ENCODE results near the gene GKN1.

The GKN1 gene

DNA sequence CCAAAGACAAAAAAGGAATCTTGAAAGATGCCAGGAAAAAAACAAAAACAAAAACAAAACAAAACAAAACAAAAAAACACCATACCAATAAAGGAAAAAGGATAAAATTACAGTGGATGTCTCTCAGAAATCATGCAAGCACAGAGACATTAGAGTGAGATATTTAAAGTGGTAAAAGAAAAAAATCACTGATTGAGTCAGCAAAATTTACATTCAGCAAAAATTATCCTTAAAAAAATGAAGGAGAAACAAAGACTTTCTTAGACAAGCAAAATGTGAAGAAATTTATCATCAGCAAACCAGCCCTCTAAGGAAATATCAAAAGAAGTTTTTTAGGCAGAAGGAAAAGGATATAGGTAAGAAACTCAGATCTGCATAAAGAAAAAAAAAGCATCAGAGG is 10.2 kb upstream of the GKN1 start:
- no peak for DNase-seq

DNA sequence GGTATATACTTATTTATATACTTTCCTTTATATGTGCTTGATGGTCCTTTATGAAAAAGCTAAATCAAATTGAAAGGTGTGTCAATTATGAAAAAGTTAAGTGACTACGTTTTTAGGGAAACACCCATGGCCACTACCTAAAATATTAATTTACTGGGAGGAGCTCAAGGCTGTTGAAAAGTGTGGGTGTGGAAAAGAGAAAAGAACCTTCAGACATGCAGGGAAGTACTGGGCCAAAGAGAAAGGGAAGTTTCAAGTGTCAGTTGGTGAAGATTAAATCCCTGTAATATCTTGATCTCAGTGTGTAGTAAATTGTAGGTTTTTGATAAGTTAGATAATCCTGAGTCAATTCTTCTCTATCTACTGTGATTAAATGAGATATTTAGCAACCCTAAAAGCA is 6.2 kb upstream of the GKN1 start:
- no peak for DNase-seq

DNA sequence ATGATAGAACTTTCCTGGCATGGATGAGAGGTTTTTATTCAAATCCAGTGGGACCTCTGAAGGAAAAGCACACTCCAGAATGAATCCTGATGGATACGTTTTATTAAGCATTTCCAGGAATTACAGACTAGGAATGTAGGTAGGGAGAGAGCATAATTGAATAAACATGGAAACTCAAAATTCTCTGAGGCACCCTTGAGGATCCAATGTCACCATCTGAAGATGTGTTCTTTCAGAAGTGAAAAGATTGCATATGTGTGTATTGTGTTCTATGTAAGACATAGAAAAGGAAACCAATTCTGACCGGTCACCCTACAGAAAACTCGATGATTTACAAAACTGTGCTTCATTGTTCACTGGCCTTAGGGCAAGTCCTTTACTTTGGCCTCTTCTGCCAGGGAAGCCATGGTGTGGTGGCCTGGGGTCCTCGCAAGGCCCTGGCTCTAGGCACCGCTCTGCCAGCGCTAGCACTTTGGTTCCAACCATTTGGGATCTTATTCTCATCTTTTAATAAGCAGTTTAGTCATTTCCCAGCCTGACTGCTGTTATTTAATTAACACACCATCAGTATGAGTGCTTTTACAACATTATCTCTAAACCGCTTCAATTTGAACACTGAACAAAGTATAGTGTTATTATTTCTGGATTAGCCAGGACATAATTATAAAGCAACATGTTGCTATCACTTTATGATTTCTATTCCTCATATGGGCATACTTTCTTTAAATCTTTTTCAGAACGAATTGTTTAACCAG is 4.5 kb upstream of the GKN1 start:
- DNase-seq: no peak

DNA sequence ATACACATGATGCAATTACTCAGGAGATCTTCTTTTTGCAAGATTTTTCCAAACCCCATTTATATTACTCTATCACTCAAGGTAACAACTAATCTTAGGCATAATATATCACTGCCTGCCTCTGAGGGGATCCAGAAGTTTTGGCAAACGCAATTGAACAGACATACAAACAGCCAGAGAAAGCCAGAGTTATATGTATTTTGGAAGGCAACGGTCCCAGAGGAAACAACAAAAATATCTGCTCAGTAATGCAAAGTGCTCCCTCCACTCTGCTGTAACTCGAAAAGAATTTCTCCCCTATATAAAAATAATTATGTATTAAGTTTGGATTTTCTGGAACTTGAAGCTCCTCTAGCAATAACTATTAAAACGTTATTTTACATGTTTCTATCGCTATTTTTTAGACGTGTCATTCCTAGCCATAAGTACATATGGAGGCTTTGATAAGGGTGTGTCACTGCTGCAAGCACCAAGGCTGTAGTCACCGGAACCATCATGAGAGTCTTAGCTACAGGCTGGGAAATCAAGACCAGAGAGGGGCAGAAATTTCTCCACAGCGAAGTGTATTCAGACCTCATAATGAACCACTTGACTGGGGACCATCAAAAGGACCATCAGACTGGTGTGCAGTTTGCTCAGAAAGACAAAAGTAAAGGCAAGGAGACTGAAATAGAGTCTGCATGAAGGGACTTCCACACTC is 3.7 kb upstream of the GKN1 start:
- no peak for DNase-seq

DNA sequence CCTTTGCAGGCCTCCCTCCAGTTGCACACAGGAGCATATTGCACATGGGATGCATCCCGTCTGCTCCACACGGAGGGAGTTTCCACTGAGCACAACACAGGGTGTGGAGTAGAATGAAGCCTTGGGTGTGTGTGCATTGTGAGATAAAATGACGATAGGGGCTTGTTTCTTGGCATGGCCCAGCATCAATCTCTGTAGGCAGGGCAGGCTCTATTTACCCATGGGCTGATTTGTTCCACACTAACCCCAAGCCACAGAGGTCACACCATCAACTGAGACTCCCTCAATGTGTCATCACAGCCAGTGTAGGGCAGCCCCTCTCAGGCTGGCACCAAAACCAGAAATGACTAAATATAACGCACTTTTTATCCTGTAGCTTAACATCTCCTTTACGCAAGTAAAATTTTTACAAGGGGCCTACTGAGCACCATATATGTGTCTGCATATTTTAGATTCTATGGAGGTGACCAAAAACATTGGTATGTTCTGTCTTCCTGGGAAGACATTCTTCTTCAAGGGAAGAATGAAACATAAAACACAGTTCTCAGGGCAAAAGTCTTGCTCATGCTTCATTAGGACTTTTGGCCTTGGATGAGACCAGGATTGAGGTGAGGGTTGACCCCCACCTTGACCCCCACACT is 2.7 kb upstream of the GKN1 start:
- DNase-seq: no peak

DNA sequence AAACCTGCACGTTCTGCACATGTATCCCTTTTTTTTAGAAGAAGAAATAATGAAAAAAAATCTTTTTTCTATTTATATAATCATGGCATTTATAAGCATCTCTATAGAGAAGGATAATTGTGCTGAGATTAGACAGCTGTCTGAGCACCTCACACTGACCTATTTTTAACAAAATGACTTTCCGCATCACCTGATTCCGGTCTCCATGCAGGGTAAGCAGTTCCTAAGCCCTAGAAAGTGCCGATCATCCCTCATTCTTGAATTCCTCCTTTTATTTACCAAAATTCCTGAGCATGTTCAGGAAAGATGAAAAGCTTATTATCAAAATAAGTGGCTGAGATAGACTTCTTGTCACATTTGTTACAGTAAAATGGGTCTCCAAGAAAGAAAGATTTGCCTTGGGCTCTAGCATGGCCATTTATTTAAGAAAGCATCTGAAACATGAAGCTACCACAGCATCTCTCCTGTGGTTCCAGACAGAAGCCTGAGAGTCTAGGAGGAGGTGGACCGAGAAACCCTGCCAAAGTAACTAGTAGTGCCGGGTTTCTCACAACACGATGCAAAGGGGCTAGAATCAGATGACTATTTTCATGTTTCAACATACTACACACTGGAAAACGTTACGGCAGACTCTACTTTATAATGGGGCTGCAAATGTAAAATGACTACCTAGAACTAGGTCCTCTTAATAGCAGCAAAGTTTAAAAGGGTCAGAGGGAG is 670 bp downstream of the GKN1 start:
- DNase-seq: no peak

DNA sequence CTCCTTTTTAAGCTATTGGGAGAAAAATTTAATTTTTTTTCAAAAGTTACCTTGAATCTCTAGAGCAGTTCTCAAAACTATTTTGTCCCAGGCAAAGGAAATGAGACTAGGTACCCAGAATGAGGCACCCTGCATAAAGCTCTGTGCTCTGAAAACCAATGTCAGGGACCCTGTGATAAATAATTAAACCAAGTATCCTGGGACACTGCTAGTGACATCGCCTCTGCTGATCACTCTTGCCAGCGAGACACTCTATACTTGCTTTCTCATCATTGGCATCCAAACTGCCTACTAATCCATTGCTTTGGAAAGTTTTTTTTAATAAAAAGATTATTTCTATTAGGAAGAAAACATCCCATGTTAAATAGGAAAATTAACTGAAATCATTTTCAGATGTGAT is 1.4 kb downstream of the GKN1 start:
- DNase-seq: no peak

DNA sequence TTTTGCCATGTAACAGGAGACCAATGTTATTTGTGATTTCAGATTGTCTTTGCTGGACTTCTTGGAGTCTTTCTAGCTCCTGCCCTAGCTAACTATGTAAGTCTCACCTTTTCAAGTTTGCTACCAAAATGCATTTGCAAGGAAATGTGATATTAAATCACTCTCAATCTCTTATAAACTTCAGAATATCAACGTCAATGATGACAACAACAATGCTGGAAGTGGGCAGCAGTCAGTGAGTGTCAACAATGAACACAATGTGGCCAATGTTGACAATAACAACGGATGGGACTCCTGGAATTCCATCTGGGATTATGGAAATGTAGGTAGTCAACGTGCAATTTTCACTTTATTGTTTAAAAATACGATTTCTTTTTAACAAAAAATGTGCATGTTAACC is 3.0 kb downstream of the GKN1 start:
- DNase-seq: no peak

DNA sequence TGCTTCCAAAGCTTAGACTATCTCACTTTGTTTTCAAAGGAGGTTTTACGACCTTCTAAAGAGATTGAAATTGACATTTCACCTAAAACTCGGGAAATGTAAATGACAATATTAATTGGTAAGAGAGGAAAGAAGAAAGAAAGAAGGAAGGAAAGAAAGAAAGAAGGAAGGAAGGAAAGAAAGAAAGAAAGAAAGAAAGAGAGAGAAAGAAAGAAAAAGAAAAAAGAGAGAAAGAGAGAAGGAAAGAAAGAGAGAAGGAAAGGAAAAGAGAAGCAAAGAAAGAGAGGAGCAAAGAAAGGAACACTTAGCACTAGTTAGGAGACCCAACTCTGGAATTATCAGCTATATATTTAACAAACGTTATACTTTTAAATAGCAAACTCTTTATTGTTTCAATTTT is 3.7 kb downstream of the GKN1 start:
- DNase-seq: no peak

DNA sequence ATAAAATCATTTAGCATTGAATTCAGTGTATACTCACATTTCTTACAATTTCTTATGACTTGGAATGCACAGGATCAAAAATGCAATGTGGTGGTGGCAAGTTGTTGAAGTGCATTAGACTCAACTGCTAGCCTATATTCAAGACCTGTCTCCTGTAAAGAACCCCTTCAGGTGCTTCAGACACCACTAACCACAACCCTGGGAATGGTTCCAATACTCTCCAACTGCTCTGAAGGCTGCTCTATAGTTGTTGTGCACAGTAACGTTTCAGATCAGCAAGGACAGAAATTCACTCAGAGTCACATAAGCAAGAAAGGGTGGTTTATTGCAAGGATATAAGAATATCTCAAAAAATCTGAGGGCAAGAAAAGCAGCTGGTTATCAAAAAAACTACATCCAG is 6.5 kb downstream of the GKN1 start:
- DNase-seq: no peak

DNA sequence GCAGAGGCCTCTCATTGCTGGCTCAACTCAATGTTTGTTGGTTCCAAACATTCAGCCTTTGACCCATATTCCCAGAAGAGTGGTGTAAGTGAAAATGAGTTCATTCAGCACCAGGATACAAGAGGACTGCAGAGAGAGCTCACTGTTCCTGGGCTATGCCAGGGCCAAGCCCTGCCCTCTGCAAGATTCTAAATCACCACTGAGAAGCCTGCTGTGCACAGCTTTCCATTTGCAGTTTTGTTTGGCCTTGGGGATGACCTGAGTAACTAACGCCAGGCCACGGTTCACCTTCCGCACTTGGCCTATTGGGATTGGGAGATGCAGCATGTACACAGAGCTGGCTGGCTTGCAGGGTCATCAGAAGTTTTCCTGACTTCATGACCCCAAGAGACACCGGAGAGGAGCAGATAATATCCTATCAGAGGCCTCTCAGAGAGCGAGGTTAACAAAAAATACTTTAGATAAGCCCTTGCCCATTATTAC is 12.6 kb downstream of the GKN1 start:
- DNase-seq: no peak

DNA sequence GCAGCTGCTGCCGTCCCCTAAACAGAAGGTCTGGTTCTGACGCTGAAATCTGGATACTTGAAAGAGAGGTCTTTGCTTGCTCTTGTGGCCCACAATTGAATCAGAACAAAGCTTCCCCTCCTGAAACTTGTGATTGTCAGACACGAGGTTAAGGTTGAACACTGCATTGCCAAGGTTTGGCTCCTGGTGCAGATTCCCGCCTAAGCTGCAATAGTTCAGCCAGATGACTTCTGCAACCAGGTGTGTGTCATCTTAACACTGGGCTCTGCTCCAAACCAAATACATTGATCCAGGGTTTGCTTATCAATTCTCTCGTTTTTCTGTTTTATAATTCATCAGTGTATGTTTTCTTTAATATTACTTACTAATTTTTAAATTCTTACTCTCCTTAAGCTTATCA is 14.6 kb downstream of the GKN1 start:
- DNase-seq: no peak

DNA sequence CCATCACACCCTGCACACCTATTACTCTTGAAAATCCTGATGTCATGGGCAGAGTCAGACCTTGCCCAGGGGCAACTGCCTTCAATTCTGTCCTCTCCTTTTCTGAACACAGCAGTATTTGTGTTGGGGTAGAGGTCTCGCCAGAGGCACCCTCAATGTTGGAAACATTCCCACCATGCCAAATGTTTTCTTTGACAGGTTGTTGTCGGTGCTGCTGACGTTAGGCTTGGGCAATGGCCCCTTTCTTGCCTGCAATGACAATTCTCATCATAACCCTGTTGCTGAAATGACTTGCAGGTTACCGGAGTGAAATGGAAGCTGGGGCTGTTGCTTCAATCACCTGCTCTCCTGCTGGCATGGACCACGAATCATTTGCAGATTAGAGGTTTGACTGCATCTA is 17.9 kb downstream of the GKN1 start:
- no peak for DNase-seq

DNA sequence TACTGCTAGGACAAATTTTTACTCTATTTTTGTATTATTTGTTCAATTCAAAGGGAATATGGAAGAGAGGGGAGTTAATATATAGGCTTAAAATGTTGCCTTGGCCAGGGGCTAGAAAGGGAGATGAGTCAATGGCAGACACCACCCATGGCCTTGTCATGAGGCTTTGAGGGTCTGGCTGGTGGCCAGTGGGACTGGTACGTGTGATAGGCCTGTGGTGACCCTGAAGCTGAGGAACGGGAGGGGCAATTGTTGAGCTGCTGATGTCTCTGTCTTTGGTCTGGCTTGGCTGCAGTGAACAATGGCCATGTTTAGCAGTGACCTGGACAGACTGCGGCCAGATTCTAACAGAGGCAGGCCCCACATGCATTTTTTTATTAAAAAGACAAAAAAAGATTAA is 18.5 kb downstream of the GKN1 start:
- no peak for DNase-seq

DNA sequence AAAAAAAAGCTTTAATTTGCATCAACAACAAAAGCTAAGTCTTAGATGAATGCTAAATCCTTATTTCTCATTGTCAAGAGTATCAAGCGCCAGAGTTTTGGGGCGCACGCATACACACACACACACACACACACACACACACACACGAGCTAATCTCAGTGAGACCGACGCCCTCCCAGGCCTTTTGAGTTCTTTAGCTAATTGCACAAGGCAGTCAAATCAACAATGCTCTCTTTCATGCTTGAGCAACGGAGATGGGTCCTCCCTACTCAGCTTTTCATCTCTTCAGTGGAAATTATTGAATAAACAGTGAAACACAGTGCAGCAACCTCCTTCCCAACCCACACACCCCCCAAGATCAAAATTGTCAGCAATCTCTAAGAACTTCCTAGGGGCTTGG is 19.2 kb downstream of the GKN1 start:
- no peak for DNase-seq

DNA sequence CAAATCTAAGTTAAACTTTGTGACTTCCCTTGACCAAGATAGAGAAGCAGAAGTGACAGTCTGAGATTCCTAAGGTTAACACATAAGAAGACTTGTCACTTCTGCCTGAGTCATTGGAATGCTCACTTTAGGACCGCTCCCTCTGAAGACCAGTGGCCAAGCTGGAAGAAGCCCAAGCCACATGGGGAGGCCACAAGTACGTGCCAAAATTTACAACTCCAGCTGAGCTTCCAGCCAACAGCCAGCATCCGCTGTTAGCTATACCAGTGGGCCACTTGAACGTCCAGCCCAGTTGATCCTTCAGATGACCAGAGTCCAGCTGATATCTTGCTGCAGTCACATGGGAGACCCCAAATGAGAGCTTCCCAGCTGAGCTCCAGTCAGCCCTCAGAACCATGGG is 20.4 kb downstream of the GKN1 start:
- DNase-seq: no peak

DNA sequence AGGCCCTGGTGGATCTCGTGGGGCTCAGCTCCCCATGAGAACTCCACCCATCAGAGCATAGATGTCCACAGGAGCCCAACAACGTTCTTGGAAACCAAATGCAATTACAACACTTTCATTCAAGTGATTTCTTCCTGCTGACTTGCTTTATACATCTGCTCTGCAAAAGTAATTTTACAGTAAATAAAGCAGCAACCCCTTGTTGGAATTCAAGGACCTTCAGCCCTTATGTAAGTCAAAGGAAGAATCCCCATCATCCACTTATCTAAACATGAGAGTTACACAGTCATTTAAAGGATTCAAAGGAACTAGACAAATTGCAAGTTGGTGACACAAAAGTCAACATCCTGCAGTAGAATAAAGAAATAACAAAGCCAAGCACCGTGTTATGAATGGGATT is 21.5 kb downstream of the GKN1 start:
- no peak for DNase-seq

DNA sequence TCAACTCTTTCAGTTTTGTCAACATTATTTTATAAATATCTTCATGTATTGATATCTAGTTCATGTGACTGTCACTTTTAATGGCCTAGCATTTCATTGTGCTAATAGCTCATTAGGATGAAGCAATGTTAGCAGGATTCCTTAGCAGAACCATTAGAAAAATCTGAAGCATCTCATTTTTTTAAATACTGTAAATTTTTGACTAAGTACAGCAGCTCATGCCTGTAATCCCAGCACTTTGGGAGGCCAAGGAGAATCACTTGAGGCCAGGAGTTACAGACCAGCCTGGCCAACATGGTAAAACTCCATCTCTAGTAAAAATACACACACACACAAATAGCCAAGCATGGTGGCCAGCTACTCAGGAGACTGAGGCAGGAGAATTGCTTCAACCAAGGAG is 23.0 kb downstream of the GKN1 start:
- DNase-seq: no peak

DNA sequence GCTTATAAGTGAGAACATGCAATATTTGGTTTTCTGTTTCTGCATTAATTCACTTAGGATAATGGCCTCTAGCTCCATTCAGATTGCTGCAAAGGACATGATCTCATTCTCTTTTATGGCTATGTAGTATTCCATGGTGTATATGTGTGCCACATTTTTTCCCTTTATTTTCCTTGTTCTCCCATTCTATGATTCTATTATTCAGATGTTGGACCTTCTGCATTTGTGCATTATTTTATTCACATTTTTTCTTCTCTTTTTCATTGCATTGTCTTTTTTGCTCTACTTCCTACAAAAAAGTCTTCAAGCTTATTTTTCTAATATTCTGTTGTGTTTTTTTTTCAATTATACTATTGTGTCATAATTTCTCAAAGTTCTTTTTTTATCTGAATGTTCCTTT is 27.4 kb downstream of the GKN1 start:
- no peak for DNase-seq

DNA sequence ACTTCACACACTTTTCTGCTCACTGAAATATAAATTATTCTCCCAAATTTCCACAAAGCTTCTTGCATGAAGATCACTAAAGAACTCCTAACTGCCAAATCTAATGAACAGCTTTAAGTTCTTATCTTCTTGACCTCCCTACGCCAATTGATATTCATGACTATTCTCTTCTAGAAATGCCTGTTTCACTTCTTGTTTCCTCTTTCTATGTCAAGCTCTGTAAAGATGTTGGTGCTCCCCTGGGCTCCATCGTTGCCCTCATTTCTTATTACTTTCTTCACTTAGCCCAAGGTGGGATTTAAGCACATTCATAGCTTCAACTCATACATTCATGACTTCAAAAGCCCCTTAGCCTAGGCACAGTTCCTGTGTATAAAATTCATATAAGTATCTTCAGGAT is 29.3 kb downstream of the GKN1 start:
- DNase-seq: no peak

DNA sequence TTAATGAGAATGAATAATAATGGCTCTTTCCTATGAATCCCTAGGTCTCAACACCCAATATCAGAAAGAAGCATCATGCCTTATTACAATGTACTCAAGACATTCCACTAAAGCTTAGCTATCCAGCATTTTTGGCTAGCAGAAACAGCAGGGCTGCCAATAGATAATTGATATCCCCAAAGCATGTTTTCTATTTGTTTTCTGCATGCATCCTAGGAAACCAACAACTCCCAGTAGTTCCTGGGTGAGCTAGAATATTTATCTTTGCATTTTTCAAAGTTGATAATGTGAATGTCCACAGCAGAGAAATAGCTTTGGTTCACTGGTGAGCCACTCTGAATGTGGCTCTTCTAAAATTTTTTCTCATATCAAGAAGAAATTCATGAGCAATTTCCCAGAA is 32.7 kb downstream of the GKN1 start:
- DNase-seq: no peak

DNA sequence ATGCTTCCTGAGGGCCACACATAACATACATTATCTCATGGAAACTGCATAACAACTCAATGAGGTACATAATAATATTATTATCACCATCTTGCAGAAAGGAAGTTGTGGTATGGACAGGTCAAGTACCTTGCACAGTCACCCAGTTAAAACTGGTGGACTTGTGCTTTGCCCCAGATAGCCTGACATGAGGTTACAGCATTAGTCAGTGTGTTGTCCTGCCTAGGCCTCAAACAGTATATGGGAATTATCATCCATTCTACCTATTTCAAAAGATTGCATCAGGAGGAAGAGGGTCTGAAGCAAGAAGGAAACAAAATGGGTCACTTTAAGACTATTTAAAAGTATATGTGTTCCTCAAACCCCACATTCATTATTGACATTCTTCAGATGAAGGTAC is 33.2 kb downstream of the GKN1 start:
- no peak for DNase-seq

DNA sequence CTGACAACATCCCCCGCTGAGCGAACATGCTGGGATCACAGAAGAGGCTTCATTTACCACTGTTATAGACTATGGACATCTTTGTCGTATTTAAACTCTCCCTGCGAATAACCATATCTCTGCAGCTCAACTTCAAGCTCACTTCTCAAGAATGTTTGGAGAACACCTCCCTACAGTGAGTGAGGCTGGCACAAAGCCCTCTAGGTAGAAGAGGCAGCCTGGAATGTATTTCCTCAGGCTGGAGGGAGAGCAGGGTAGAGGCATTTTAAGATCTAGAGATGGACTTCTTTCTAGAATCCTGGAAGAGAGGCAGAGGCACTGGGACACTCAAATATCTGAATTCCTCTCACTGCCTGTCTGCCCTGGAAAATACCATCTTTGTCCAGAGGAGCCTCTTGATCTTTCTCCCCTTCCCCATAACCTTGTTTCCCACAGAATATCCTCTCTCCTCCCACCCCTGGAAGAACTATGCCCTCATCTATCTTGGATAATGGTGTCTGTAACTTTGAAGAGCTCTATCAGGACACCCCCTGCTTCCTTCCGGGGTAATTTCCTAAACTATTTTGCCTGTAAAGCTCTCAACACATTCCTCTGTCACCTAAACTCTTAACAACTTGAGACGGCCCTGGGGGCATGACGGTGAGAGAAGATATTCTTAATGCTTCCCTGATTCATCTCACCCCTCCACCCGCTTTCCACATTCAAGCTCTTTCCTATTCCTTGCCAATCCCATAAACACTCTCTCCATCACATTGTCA is 36.2 kb downstream of the GKN1 start:
- no peak for DNase-seq
